Kidney capillary endothelial cell (primary cell): ENCODE results near the gene TEAD1.

Experiments used
- DNase-seq: peaks from one replicate; pipeline ENCODE4 v3.0.0-alpha.2; 2018; ENCODE audit warnings: low spot score

Gene TEAD1

GRCh38 chr11:12673924-12674570 lies at the start of gene TEAD1:
Gene TEAD1, plus strand, starts transcription at chr11:12674421.
- DNase-seq: peak; percentile 91

GRCh38 chr11:12624595-12624994 lies 49.6 kb upstream of the TEAD1 start:
- DNase-seq: no peak

- no peak for DNase-seq
These were observed 48.7 kb upstream of the TEAD1 start for GRCh38 chr11:12625438-12626071.

GRCh38 chr11:12626616-12627015 lies 47.6 kb upstream of the TEAD1 start:
- no peak for DNase-seq

- no peak for DNase-seq
These were observed 45.9 kb upstream of the TEAD1 start for GRCh38 chr11:12628314-12628713.

- DNase-seq: no peak
These were observed 44.5 kb upstream of the TEAD1 start for GRCh38 chr11:12629601-12630313.

GRCh38 chr11:12631651-12632050 lies 42.6 kb upstream of the TEAD1 start:
- no peak for DNase-seq

- DNase-seq: no peak
These were observed 39.9 kb upstream of the TEAD1 start for GRCh38 chr11:12634329-12634728.

- DNase-seq: no peak
These were observed 37.3 kb upstream of the TEAD1 start for GRCh38 chr11:12636871-12637410.

GRCh38 chr11:12639388-12639787 lies 34.8 kb upstream of the TEAD1 start:
- DNase-seq: no peak

- DNase-seq: peak; percentile 23
These were observed 33.9 kb upstream of the TEAD1 start for GRCh38 chr11:12640355-12640754.

GRCh38 chr11:12640926-12641849 lies 33.0 kb upstream of the TEAD1 start:
- no peak for DNase-seq

- DNase-seq: peak; percentile 52
These were observed 32.2 kb upstream of the TEAD1 start for GRCh38 chr11:12642040-12642439.

- DNase-seq: no peak
These were observed 31.3 kb upstream of the TEAD1 start for GRCh38 chr11:12642806-12643428.

- no peak for DNase-seq
These were observed 27.7 kb upstream of the TEAD1 start for GRCh38 chr11:12646478-12646877.

GRCh38 chr11:12653729-12654128 lies 20.5 kb upstream of the TEAD1 start:
- no peak for DNase-seq

GRCh38 chr11:12655842-12656241 lies 18.4 kb upstream of the TEAD1 start:
- no peak for DNase-seq

GRCh38 chr11:12657336-12657735 lies 16.9 kb upstream of the TEAD1 start:
- DNase-seq: no peak

- no peak for DNase-seq
These were observed 16.2 kb upstream of the TEAD1 start for GRCh38 chr11:12657981-12658380.

- DNase-seq: no peak
These were observed 12.0 kb upstream of the TEAD1 start for GRCh38 chr11:12662101-12662689.

GRCh38 chr11:12664385-12664784 lies 9.8 kb upstream of the TEAD1 start:
- no peak for DNase-seq
